ENCODE results near the gene ATOX1.
"Not testable (repeated sequence)": the region's sequence is repeated elsewhere in the genome, so short reads cannot be mapped to it uniquely, and the experiment has no call there.

Gene ATOX1

DNA sequence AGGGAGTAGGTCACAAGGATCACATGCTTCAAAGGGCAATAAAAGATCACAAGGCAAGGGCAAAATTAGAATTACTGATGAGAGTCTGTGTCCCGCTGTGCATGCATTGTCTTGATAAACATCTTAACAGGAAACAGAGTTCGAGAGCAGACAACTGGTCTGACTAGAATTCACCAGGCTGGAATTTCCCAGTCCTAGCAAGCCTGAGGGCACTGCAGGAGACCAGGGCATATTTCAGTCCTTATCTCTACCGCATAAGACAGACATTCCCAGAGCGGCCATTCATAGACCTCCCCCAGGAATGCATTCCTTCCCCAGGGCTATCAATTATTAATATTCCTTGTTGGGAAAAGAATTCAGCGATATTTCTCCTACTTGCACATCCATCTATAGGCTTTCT, 28.8 kb downstream of the ATOX1 start:
- not testable (repeated sequence) for DNase-seq

DNA sequence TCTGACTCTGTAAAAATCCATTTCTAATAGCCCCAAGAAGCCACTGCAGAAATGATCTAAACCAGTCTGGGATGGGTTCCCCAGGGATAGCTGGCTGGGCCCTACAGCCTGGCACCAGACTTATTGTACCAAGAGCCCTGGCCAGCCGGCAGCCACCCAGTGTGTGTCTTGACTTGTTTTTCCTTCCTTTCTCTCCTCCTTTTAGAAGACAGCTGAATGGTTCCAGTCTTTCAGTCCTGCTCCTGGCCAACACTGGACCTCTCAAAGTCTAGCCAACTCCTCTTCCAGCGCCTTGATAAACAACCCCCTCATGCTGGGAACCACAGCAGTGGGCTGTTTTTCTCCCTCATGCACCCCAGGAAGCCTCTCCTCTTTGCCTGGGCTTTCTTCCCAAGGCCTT, 34.1 kb downstream of the ATOX1 start:
- no peak for DNase-seq

DNA sequence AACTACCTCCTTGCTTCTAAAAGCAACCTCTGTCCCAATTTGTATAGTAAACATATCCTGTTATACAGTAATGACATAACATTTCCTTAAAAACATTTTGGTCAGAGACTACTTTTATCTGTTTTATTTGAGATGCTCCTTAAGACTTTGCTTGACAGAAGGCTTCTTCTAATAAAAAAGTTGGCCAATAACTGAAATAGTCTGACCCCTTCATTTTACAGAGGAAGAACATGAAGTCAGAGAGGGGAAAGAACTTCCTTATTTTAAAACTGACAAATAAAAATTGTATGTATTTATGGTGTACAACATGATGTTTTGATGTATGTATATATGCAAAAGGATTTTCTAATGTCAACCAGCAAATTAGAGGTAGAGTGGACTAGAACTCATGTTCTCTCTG, 35.9 kb downstream of the ATOX1 start:
- no peak for DNase-seq

DNA sequence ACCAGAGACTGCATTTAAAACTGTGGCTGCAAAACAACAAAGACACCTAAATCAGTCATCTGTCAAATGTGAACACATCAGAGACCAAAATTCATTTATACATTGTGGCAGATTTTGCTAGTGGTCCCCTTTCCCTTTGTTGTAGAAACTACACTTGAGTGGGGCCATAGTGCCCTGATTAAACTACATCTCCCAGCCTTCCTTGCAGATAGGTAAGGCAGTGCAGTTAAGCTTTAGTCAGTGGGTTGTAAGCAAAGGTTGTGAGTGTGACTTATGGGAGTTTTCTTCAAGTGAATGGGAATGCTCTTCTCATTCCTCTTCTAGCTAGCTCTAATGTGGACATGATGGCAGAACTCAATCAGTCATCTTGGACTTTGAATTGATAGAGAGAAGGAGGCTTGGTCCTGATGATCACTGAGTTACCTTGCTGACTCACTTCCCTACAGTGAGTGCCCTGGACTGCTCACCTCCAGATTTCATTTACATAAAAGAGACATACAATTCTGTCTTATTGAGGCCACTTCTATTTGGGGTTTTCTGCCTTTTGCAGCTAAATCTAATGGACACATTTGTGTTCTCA, 36.5 kb downstream of the ATOX1 start:
- no peak for DNase-seq

DNA sequence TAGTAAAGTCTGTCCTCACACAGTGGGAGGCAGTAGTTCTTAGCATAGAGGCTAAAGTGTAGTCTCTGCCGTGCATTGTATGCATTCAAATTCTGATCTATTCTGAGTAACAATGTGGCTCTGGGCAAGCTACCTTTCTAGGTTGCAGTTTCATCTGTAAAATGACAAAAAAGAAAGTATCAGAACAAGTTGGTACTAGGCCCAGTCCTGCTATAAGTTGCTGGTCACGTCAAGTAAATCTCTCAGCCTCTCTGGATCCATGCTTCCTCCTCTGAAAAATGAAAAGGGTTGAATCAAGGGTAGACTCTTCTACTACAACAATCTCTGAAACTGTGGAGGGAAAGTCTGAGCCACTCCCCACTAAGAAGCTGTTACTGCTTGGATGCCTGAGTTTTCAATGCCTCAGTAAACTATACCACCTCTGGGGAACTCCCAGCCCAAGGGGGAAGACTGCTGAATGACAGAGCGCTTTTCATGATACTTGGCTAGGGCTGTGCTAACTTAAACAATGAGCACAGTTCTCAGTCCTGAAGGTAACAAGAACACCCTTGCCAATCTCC, 37.3 kb downstream of the ATOX1 start:
- peak; percentile 25 for DNase-seq

DNA sequence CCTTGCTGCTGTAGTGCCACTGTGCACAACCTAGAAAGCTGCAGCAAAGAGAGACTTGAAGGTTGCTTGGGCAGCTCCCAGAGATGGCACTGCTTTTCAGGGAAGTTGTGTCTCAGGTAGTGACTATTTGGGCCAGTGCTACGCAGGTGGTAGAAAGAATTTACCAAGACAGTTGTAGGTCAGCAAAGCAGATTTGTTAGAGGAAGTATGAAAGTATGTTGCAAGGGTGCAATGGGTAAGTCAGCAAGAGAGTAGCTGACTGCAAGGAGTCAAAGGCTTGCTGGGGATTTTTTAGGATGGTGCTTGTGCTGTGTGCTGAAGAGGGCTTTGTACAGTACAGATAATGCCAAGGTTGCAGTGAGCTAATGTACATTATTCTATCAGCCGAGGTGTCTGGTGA, 38.2 kb downstream of the ATOX1 start:
- no peak for DNase-seq

DNA sequence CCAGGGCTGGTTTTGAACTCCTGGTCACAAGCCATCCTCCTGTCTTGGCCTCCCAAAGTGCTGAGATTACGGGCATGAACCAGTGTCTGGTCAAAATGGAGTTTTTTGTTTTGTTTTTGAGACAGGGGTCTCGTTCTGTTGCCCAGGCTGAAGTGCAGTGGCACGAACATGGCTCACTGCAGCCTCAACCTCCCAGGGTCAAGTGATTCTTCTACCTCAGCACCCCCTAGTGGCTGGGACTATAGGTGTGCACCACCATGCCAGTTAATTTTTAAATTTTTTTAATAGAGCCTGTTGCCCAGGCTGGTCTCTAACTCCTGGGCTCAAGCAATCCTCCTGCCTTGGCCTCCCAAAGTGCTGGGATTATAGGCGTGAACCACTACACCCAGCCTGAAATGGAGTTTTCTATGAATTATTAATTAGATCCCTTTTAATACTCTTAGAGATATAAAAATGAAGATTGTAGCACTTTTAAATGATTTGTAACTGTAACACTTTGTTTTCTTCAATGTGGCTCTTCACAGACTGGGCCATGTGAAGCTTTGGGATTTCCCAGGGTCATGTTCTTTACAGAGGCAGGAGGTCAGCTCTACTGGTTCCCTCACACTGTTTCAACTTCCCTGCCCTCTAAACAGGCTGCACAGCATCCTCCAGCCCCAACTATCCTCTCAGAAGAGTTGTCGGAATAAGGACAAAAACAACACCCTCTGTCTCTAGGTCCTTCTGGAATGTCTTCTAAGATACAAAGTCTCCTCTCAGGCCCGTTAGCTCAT, 39.0 kb downstream of the ATOX1 start:
- DNase-seq: peak; percentile 20

DNA sequence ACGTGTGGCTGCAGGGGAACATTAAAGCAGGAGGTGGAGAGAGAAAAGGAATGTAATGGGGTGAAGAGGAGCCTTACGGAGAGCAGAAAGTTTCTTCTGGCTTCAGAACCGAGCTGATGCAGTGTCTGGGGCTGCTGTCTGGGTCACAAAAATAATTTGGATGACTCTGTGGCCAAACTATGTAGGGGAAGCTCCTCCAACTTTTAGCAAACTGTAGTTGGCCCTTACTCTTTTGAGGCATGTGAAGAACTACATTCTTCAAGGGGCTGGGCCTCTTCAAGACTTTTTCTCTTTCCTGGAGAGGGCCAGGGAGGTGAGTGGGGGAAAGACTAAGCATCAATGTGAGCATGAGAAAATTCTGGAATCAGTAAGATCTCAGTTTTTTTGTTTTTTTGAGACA, 39.8 kb downstream of the ATOX1 start:
- no peak for DNase-seq

DNA sequence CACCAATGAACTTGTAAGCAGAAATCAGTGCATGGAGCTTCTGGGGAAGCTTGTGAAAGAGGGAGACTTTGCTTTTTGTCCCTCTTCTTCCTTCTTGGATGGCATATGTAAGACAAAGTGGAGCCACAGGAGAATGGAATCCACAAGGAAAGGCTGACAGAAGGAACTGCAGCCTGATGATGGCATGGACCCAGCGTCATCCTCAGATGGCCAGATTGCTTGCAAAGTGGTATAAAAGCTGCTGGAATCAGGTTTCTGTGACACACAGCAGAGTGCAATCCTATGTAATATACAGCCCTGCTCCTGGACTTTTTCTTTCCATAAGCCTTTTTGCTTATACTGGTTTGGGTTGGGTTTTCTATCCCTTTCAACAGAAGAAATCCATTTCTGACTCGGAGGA, 40.3 kb downstream of the ATOX1 start:
- no peak for DNase-seq

DNA sequence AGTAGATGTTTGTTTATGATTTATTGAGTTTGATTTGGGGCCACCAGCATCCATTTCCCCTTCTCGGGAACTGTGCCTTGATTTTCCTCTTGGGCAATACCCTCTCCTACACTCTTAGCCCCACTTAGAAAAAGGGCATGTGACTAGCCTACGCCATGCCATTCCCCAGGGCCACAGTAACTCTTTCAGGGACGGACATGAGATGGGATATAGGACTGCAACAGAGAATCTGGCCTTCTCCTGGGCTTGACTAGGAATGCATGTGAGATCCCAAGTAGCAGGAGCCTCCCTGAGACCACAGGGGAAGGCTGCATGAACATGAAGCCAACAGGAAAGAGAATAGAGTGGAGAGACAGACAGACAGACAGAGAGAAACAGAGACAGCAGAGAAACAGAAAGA, 41.0 kb downstream of the ATOX1 start:
- DNase-seq: no peak

DNA sequence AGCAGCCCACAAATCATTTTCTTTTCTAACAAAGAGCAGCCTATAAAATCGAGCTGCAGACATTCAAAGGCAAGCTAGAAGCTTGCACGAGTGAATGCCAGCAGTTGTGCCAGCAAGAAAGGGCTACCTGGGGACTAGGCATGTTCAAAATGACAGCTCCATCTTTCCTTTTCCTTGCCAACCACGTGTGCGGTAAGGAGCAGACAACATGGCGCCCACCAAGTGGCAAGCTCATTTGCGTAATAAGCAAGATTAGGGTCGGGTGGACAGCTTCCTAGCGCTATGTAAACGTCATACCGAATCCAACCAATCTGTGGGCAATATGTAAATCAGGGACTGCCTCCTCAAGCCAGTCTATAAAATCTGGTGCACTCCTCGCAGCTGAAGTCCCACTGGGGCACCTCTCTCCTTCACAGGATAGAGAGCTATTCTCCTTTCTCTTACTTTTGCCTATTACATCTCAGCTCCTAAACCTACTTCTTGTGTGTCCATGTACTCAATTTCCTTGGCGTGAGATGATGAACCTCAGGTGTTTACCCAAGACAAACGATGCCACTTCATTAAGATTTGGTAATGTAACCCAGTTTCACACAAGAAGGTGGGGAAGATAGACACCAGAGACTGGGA, 49.2 kb downstream of the ATOX1 start:
- DNase-seq: no peak

DNA sequence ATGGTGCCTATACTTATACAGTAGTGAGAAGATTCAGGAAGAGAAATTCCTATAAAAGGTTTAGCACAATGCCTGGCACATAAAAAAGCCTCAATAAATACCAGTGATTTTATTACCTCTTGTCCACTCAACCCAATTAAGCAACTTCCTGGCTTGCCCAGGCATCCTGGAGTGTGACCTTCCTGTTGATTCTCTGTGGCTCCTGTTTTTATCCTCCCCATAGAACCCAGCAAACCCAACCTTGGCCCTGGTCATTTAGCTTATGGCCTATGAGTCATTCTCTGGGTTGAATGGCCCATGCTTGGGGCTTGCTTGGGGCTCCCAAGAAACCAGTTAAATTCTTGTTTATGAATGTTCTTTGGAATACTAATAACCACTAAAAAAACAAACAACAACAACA, 50.3 kb downstream of the ATOX1 start:
- DNase-seq: no peak

DNA sequence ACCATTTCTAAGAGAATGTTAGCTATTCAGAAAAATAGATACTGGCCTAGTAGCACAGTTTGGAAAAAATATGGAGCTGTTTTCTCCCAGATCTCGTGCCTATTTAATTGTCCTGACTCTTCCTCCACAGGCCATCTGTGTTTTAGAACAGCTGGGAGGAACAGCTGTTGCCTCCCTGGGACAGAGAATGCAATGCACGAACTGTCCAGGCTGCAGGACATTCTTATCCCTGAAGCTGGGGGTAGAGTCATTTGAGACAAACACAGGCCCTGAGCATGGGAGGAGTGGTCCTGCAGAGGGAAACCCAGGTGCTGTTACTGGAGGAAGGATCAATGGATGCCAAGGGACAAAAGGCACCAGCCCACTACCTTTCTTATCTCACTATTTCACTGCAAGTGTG, 50.9 kb downstream of the ATOX1 start:
- DNase-seq: no peak

DNA sequence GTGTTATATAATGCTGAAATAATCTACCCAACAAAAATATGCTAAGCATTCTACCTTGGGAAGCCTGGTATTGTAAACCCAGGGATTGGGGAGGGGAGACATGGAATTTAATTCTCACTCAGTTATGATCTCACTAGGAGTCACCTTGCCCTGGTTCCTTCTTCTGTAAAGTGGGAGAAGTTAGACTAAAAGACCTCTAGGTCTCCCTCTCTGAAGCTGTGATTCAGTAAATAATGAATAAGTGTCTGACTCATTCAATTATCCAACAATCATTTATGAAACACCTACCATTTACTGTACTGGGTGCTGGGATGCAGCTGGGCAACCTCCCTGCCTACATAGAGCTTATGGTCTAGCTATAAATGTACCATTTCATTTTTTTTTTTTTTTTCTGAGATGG, 51.5 kb downstream of the ATOX1 start:
- no peak for DNase-seq

DNA sequence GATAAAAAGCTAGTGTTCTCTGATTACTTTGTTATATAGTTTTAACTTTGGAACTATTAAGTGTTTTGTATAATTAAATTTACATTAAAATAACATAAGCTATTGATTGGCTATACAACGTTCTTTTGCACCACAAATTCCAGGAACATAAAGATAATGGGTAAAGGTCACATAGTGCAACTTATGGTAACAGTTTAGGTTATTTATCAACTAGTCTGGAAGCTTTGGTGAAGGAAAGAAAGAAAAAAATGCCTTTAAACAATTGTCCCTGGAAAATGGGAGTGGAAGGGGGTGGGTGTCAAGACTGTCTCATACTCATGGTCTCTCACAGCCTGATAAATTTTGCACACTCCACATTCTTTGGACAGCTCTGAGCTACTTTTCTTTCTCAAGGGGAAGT, 54.7 kb downstream of the ATOX1 start:
- DNase-seq: no peak

DNA sequence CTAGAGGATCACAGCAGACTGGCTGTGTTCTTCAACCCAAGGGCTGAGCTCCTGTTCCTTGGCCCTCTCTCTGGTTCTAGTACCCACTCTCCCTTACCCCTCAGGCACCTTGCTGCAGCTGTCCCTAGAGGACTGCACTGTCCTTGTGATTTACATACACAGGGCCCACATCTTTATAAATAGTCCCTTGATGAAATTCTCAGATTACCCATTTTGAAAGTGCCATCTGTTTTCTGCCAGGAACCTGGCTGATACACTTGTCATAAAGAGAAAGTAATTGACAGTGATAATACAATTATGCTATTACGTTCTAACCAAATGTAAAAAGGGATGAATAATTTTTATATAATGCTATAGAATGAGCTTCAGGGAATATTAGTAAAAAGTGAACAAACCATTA, 55.2 kb downstream of the ATOX1 start:
- DNase-seq: no peak

DNA sequence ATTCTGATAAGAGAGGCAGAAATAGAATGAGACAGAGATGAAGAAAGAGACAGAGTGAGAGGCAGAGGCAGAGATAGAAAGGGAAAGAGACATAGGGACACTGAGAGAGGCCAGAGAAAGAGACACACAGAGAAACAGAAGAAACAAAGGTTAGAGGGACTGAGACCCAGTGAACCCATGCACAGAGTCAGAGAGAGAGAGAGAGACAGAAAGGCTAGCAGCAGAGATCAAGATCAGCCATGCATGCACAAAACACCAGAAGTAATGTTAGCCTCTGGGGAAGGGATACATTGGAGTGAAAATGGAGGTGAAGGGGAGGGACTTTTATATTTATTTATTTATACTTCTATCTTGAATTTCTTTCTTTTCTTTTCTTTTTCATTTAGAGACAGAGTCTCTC, 57.6 kb downstream of the ATOX1 start:
- DNase-seq: no peak

DNA sequence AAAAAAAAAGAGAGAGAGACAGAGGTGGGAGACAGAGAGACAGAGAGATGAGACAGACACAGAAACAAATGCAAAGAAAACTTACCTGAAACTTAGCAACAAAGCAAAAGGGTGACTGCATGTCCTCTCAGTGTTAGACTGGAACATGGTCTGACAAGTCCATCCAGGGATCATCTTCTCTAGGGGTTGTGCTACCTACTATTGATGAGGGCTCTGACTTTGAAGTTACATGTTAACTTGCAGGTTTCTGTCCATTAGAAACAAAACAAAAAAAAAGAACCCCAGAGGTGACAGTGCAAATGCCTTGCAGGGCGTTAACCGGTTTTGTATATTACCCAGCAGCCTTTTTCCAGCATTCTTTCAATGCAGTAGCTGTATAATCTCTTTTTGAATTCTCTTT, 58.1 kb downstream of the ATOX1 start:
- DNase-seq: no peak

DNA sequence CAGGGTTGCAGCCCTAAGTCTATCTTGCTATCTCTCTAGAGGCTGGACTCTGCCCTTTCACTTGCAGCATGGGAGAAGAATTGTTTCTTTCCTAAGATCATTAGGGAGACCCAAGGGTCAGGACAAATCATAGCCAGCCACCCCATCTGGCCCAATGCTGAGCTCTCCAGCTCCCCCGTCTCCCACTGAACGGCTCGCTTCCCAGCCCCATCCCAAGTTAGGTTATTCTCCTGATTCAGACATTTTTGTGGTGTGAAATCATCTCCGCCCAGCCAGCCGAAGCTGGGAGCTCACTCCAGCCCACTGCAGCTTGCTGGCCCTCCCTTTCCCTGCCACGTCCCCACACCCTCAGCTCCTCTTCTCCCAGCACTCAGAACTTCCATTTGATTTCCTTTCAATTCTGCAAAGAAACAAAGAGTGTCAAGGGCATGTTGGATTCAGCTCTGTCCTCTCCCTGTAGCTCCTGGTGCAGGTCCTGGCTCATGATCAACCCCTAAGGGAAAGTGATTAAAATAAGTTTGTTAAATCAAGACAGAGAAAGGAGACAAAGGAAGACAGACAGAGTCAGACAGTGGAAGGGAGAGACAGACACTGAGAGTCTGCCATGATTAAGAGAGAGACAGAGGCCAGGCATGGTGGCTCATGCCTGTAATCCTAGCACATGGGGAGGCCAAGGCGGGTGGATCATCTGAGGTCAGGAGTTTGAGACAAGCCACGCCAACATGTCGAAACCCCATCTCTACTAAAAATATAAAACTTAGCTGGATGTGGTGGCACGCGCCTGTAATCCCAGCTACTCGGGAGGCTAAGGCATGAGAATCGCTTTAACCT, 59.1 kb downstream of the ATOX1 start:
- DNase-seq: no peak

DNA sequence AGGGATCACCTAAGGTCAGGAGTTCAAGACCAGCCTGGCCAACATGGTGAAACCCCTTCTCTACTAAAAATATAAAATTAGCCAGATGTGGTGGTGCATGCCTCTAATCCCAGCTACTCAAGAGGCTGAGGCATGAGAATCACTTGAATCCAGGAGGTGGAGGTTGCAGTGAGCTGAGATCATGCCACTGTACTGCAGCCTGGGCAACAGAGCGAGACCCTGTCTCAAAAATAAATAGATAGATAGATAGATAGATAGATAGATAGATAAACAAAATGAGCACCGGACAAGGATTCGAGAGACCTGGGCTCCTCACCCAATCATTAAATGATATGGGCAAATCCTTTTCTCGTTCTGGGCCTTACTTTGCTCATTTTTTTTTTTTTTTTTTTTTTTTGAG, 60.4 kb downstream of the ATOX1 start:
- not testable (repeated sequence) for DNase-seq

DNA sequence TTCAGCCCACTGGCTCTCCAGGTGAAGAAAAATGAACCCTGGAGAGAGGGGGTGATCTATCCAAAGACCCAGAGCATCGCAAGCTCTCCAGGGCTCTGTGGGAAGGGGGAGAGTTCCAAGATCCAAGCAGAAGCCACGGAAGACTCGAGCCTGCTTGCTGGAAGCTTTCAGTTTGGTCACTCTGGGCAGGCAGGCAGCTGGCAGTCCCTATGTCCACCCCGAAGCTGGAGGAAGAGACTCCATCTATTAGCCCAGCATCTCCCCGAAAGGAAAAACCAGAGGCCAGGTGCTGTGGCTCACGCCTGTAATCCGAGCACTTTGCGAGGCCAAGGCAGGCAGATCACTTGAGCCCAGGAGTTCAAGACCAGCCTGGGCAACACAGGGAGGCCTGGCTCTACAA, 61.0 kb downstream of the ATOX1 start:
- DNase-seq: no peak

DNA sequence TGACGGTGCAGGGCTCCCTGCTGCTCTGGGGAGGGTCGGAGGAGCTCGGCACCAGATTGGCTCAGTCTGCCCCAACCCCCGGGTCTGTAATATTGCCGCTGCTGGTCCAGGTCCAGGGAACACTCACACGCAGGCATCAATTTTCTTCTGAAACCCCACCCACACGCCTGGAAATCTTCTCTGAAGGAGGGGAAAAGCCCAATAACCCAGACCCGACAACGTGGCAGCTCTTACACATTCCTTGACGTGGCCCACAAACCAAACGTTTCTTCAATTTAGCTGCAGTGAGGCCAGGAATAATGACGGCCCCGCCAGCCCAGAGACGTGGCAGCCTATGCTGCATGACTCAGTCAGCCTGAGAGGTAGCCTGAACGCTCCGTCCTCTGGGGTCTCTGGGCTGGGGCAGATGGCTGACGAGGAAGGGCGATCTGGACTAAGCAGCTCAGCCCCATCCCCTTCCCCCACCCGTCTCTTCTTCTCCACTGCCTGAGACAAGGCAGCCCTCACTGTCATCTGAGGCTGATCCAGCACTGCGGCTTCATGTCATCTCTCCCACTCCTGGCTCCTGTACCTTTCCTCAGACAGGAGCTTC, 61.9 kb downstream of the ATOX1 start:
- DNase-seq: no peak

DNA sequence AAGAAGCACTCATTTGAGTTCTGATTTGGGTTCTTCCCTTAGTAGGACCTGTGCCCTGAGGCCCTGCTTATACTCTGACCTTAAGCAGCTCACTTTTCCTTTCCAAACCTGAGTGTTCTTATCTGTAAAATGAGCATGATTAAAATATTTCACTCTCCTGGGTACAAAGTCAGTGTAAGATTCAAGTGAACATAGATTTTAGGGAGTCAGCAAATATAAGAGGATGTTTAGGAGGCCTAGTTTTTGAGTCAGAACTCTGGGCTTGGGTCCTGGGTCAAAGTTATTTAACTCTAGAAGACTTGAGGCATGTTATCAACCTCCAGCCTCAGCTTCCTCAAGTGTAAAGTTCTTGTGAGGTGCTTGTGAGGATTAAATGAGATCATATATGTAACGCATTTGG, 63.0 kb downstream of the ATOX1 start:
- DNase-seq: no peak

Data from stimulated activated CD4-positive, alpha-beta T cell treated with anti-CD3 and anti-CD28 coated beads, Interleukin-1b, Interleukin-23, amount 100 ng/mL, for 48 hours (primary cell).